ENCODE data around the gene FRS3. TPM values are rescaled to one million over a fixed set of nuclear protein-coding genes. Genes with fewer than 3 reads are reported as not detected.

The FRS3 gene
- total RNA-seq, 1 experiment from 2014 or later, result 3.0 TPM

- TF ChIP-seq TCF7L2 (IDR thresholded peaks at IDR 0.05; ENCODE audit: low read depth, low read length) (no peak), POLR2AphosphoS5 (IDR thresholded peaks at IDR 0.05; ENCODE audit: low read depth, low read length) (no peak), SIN3A (IDR thresholded peaks at IDR 0.05; ENCODE audit: borderline replicate concordance, insufficient read depth, low read depth, low read length) (no peak), REST (IDR thresholded peaks at IDR 0.05; ENCODE audit: insufficient read depth in 1 of 2, low read depth in 2 of 2, low read length in 1 of 2) (no peak), CTCF (IDR thresholded peaks at IDR 0.05) (no peak)
- DNase-seq (ENCODE audit: low read depth, low spot score) (no peak), ATAC-seq (peak; percentile 62; the same call in 1 of the 2 replicates)
- no TSS peak for BruUV-seq (replicated peaks)
- POLR2A ChIA-PET, result no interaction called here
- no peak overlapping the region for H3K27ac ChIP-seq (ENCODE audit: low read length)
- H3K36me3 ChIP-seq (ENCODE audit: control insufficient read depth, insufficient read depth, low read length), result no peaks in the 10 kb centered on the region
- in situ Hi-C loops (cut with HindIII; ENCODE audit: low pct_unique_long_range_greater_than_20kb, low sequenced_read_pairs), result no loop called here
- no peak overlapping the region for H3K4me3 ChIP-seq (ENCODE audit: low read depth in 2 of 2, low read length in 2 of 2)
- no peaks in the 10 kb centered on the region for H3K4me1 ChIP-seq (ENCODE audit: control insufficient read depth, insufficient read depth, low read length)
- intact Hi-C loops (cut with micrococcal nuclease; ENCODE audit: unreplicated experiment), result no loop called here
- CTCF ChIA-PET, result no interaction called here
- no peaks in the 10 kb centered on the region for H3K27me3 ChIP-seq (ENCODE audit: control insufficient read depth, insufficient read depth, low read length)
- no peaks in the 10 kb centered on the region for H3K9me3 ChIP-seq (ENCODE audit: control insufficient read depth, insufficient read depth, low read depth, low read length)
These were observed 19.7 kb downstream of the FRS3 start for GRCh38 chr6:41759905-41760579.

GRCh38 chr6:41759106-41759904 is 20.4 kb downstream of the FRS3 start:
- Histone ChIP-seq H3K4me1 (ENCODE audit: control insufficient read depth, insufficient read depth, low read length) (no peaks in the 10 kb centered on the region), H3K36me3 (ENCODE audit: control insufficient read depth, insufficient read depth, low read length) (no peaks in the 10 kb centered on the region), H3K27ac (ENCODE audit: low read length) (no peak overlapping the region), H3K4me3 (ENCODE audit: low read depth in 2 of 2, low read length in 2 of 2) (no peak overlapping the region), H3K27me3 (ENCODE audit: control insufficient read depth, insufficient read depth, low read length) (no peaks in the 10 kb centered on the region), H3K9me3 (ENCODE audit: control insufficient read depth, insufficient read depth, low read depth, low read length) (no peaks in the 10 kb centered on the region)
- CTCF ChIA-PET, result no interaction called here
- no peak for TF ChIP-seq SIN3A (IDR thresholded peaks at IDR 0.05; ENCODE audit: borderline replicate concordance, insufficient read depth, low read depth, low read length)
- TF ChIP-seq TCF7L2 (IDR thresholded peaks at IDR 0.05; ENCODE audit: low read depth, low read length), result no peak
- no peak for TF ChIP-seq CTCF (IDR thresholded peaks at IDR 0.05)
- no peak for TF ChIP-seq REST (IDR thresholded peaks at IDR 0.05; ENCODE audit: insufficient read depth in 1 of 2, low read depth in 2 of 2, low read length in 1 of 2)
- TF ChIP-seq POLR2AphosphoS5 (IDR thresholded peaks at IDR 0.05; ENCODE audit: low read depth, low read length), result no peak
- POLR2A ChIA-PET, result no interaction called here
- in situ Hi-C loops (cut with HindIII; ENCODE audit: low pct_unique_long_range_greater_than_20kb, low sequenced_read_pairs), result no loop called here
- DNase-seq (ENCODE audit: low read depth, low spot score) (no peak), ATAC-seq (0 out of 2 replicates have a peak, but pooled peaks have one; percentile 14)
- BruUV-seq (replicated peaks), result no TSS peak
- intact Hi-C loops (cut with micrococcal nuclease; ENCODE audit: unreplicated experiment), result no loop called here
